Ovary (tissue), 3 donors: ENCODE results near the gene C15orf61.

Experiments
- CTCF ChIP-seq, 3 donors: fragments of 450-650 bp in 2 of 3; fragments of 200-600 bp in 1 of 3; IDR thresholded peaks; one replicate each; pipeline versions ENCODE4 v1.5.1 to v1.8.0; 2016 to 2022; ENCODE audit warnings: antibody characterized with exemption in 3 of 3, mild to moderate bottlenecking in 1 of 3
- EP300 ChIP-seq: sonication (generic); formaldehyde crosslinking; IDR thresholded peaks from one replicate; pipeline ENCODE4 v1.6.1; 2017; ENCODE audit warnings: antibody characterized with exemption
- POLR2A ChIP-seq: fragments of 450-650 bp; IDR thresholded peaks from one replicate; pipeline ENCODE4 v1.6.1; 2017; ENCODE audit warnings: antibody characterized with exemption, mild to moderate bottlenecking, moderate library complexity
- donor health status: DM: no; HTN: no; CAD: no.

- TF ChIP-seq CTCF (IDR thresholded peaks at IDR 0.05) (no peak), EP300 (no peak), POLR2A (no peak)
These were observed 24.9 kb downstream of the C15orf61 start for GRCh38 chr15:67545864-67546263.
